Measurements from ENCODE around the gene TBC1D12. TPM values are rescaled to one million over a fixed set of nuclear protein-coding genes. Genes with fewer than 3 reads are reported as not detected.

Gene TBC1D12
- total RNA-seq, 1 donor from 2014 or later: 8.2 TPM

- H3K4me1 Mint-ChIP-seq: no peaks in the 10 kb centered on the region
These were observed 86.8 kb downstream of the TBC1D12 start for GRCh38 chr10:94489107-94489506.

GRCh38 chr10:94489976-94490788 lies 87.8 kb downstream of the TBC1D12 start:
- no peak overlapping the region for H3K4me3 Mint-ChIP-seq
- no peak overlapping the region for H3K27ac Mint-ChIP-seq (ENCODE audit: unreplicated experiment)
- H3K27me3 Mint-ChIP-seq (ENCODE audit: low read depth): no peaks in the 10 kb centered on the region
- no peak for TF ChIP-seq CTCF (conservative IDR thresholded peaks at IDR 0.05)
- peaks cover 13% of the 10 kb centered on the region for H3K9me3 Mint-ChIP-seq
- no peaks in the 10 kb centered on the region for H3K4me1 Mint-ChIP-seq
- no peak for DNase-seq (ENCODE audit: low read depth, low spot score)
- H3K36me3 Mint-ChIP-seq (ENCODE audit: low read depth): peaks cover 22% of the 10 kb centered on the region

More at GRCh38 chr10:94489107-94489506, 86.8 kb downstream of the TBC1D12 start:
- Mint-ChIP-seq H3K36me3 (ENCODE audit: low read depth) (peaks cover 25% of the 10 kb centered on the region), H3K27ac (ENCODE audit: unreplicated experiment) (no peak overlapping the region), H3K4me3 (no peak overlapping the region), H3K9me3 (peaks cover 15% of the 10 kb centered on the region), H3K27me3 (ENCODE audit: low read depth) (no peaks in the 10 kb centered on the region)
- no peak for TF ChIP-seq CTCF (conservative IDR thresholded peaks at IDR 0.05)
- no peak for DNase-seq (ENCODE audit: low read depth, low spot score)

GRCh38 chr10:94490789-94491039 lies 88.4 kb downstream of the TBC1D12 start:
- H3K27ac Mint-ChIP-seq (ENCODE audit: unreplicated experiment): no peak overlapping the region
- no peak for TF ChIP-seq CTCF (conservative IDR thresholded peaks at IDR 0.05)

GRCh38 chr10:94493463-94493862 lies 91.1 kb downstream of the TBC1D12 start:
- H3K4me1 Mint-ChIP-seq: no peaks in the 10 kb centered on the region
- no peak for DNase-seq (ENCODE audit: low read depth, low spot score)
- no peaks in the 10 kb centered on the region for H3K36me3 Mint-ChIP-seq (ENCODE audit: low read depth)
- TF ChIP-seq CTCF (conservative IDR thresholded peaks at IDR 0.05): no peak
- no peak overlapping the region for H3K27ac Mint-ChIP-seq (ENCODE audit: unreplicated experiment)
- no peaks in the 10 kb centered on the region for H3K27me3 Mint-ChIP-seq (ENCODE audit: low read depth)
- H3K4me3 Mint-ChIP-seq: no peak overlapping the region
- H3K9me3 Mint-ChIP-seq: no peaks in the 10 kb centered on the region

More at GRCh38 chr10:94490789-94491039, 88.4 kb downstream of the TBC1D12 start:
- no peak overlapping the region for H3K4me3 Mint-ChIP-seq
- no peaks in the 10 kb centered on the region for H3K4me1 Mint-ChIP-seq
- no peak for DNase-seq (ENCODE audit: low read depth, low spot score)
- no peaks in the 10 kb centered on the region for H3K27me3 Mint-ChIP-seq (ENCODE audit: low read depth)
- peaks cover 8% of the 10 kb centered on the region for H3K9me3 Mint-ChIP-seq
- H3K36me3 Mint-ChIP-seq (ENCODE audit: low read depth): peaks cover 17% of the 10 kb centered on the region

- H3K27ac Mint-ChIP-seq (ENCODE audit: unreplicated experiment): no peak overlapping the region
- H3K27me3 Mint-ChIP-seq (ENCODE audit: low read depth): no peaks in the 10 kb centered on the region
- H3K9me3 Mint-ChIP-seq: no peaks in the 10 kb centered on the region
- DNase-seq (ENCODE audit: low read depth, low spot score): no peak
- H3K4me3 Mint-ChIP-seq: no peak overlapping the region
- H3K36me3 Mint-ChIP-seq (ENCODE audit: low read depth): no peaks in the 10 kb centered on the region
- H3K4me1 Mint-ChIP-seq: no peaks in the 10 kb centered on the region
- no peak for TF ChIP-seq CTCF (conservative IDR thresholded peaks at IDR 0.05)
These were observed 93.7 kb downstream of the TBC1D12 start for GRCh38 chr10:94496010-94496409.

Data from neural crest cell (in vitro differentiated cells).